ENCODE results near the gene DNM1. TPM values are rescaled to one million over a fixed set of nuclear protein-coding genes. Genes with fewer than 3 reads are reported as not detected.

Gene DNM1
- total and polyA plus RNA-seq, 2 of the 8 experiments (the other 6 are each of a cell fraction or from before 2014, with no cell fraction given) = 34.3 to 62.7 TPM

GRCh38 chr9:128254855-128255759 lies 51.9 kb downstream of the DNM1 start (continued):
- peak in 2 of 3 experiments; percentile 96 to 97; a peak in 3 of 4 replicates for TF ChIP-seq CTCF (IDR thresholded peaks at IDR 0.05; ENCODE audit: control extremely low read depth in 1 of 3, insufficient read depth in 1 of 3, low read depth in 1 of 3, low read length in 3 of 3)
- TF ChIP-seq SUZ12 (IDR thresholded peaks at IDR 0.05; ENCODE audit: low read length) = no peak
- peak in 1 of 2 experiments; percentile 37; a peak in 1 of 3 replicates for TF ChIP-seq POLR2A (IDR thresholded peaks at IDR 0.05; ENCODE audit: control extremely low read depth in 1 of 2, low read depth in 2 of 2, low read length in 2 of 2)
- TF ChIP-seq NRF1 (IDR thresholded peaks at IDR 0.05; ENCODE audit: low read depth, low read length) = no peak
- TF ChIP-seq CBX5 (IDR thresholded peaks at IDR 0.05; ENCODE audit: low read depth, low read length) = no peak
- no peak for TF ChIP-seq BCL11A (IDR thresholded peaks at IDR 0.05; ENCODE audit: low read depth in 2 of 2, low read length in 2 of 2)
- no peak for TF ChIP-seq TEAD4 (IDR thresholded peaks at IDR 0.05; ENCODE audit: low read depth, low read length)
- TF ChIP-seq MAX (IDR thresholded peaks at IDR 0.05) = no peak
- no peak; the same call in 1 of the 2 replicates for TF ChIP-seq E2F6 (IDR thresholded peaks at IDR 0.05)
- no peak for TF ChIP-seq CHD2 (IDR thresholded peaks at IDR 0.05; ENCODE audit: low read length)
- no peak for TF ChIP-seq CEBPB (IDR thresholded peaks at IDR 0.05; ENCODE audit: low read depth, low read length)
- no peak for TF ChIP-seq ASH2L (IDR thresholded peaks at IDR 0.05; ENCODE audit: low read length)
- TF ChIP-seq HDAC2 (IDR thresholded peaks at IDR 0.05; ENCODE audit: borderline replicate concordance in 1 of 2, low read depth in 2 of 2, low read length in 2 of 2) = no peak
- TF ChIP-seq MAFK (IDR thresholded peaks at IDR 0.05; ENCODE audit: low read depth, low read length) = no peak
- TF ChIP-seq JUN (IDR thresholded peaks at IDR 0.05; ENCODE audit: low read depth, low read length) = no peak
- 0 out of 2 replicates have a peak, but pooled peaks have one; percentile 1 for TF ChIP-seq RBBP5 (IDR thresholded peaks at IDR 0.05; ENCODE audit: borderline replicate concordance, low read depth, low read length)
- no peak for TF ChIP-seq SIRT6 (IDR thresholded peaks at IDR 0.05; ENCODE audit: low read length)
- peak; percentile 38; the same call in 1 of the 2 replicates for TF ChIP-seq TAF1 (IDR thresholded peaks at IDR 0.05; ENCODE audit: low read depth, low read length)
- peak; percentile 39 to 59; a peak in 3 of 4 replicates for TF ChIP-seq RAD21 (IDR thresholded peaks at IDR 0.05 in 1 of 2, conservative IDR thresholded peaks at IDR 0.05 in 1 of 2; ENCODE audit: low read depth in 2 of 2, low read length in 2 of 2)
- no peak for TF ChIP-seq EZH2 (IDR thresholded peaks at IDR 0.05; ENCODE audit: low read depth, low read length, severe bottlenecking)
